ENCODE measurements around the gene CLIC5. TPM values are rescaled to one million over a fixed set of nuclear protein-coding genes. Genes with fewer than 3 reads are reported as not detected.

The CLIC5 gene
- total and polyA plus RNA-seq, 2 donors (not counting 1 experiment from before 2014, with no cell fraction given), result 0.96 to 0.97 TPM

DNA sequence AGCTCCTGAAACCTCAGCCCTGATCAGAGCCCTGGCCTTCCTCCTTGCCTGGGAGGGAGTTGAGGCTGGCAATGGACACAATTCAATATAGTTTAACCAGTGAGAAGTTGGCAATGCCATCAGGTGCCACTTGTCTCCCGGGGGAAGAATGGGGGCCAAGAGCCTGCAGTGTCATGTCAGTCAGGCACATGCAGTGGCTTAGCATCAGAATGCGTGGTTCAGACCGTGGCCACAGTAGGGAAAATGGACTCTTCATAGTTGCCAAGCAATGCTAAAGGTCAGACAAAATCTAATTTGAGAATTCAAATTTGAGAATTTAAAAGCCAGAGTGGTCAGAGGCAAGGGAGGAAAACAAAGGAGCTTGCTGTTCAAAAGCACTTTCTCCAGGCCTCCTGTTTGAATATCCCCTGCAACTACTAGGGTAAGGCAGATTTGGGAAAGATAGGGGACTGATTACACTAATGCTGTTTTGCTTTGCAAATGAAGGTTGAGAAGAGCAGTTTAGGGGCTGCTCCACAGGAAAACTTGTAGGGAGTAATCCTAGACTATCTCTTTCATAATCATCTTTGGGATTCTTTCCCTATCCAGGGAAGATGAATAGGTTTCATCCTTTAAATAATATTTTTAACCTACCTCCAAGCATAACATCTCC is 33.1 kb upstream of the CLIC5 start:
- ChIA-PET CTCF (interaction anchor here (1.0 kb wide), 1 partner anchor 9 kb away, joined by 3 read pairs; no protein-coding TSS in a partner anchor), POLR2A (no interaction called here)
- WGBS (ENCODE audit: insufficient coverage), result 100% methylated on average over 3 of the region's 3 CpGs
- H3K9me3 ChIP-seq (ENCODE audit: control extremely low read depth in 1 of 3, control insufficient read depth in 2 of 3, insufficient read depth in 1 of 3, low read length in 2 of 3), result no peaks in the 10 kb centered on the region
- no peaks in the 10 kb centered on the region for H3K4me1 Mint-ChIP-seq
- H3K36me3 ChIP-seq (replicated peaks in 1 of 2; ENCODE audit: control extremely low read depth in 1 of 2, control insufficient read depth in 1 of 2, extremely low read depth in 1 of 2, insufficient read depth in 2 of 2, low read length in 1 of 2), result no peaks in the 10 kb centered on the region
- DNase-seq (no peak), ATAC-seq (ENCODE audit: low read depth) (no peak)
- no peaks in the 10 kb centered on the region for H3K27me3 ChIP-seq (replicated peaks in 1 of 4; ENCODE audit: control extremely low read depth in 1 of 4, control insufficient read depth in 3 of 4, insufficient read depth in 4 of 4, low read length in 3 of 4)
- no peak overlapping the region for H3K27ac ChIP-seq (ENCODE audit: low read length in 2 of 2)
- H3K9me3 Mint-ChIP-seq (ENCODE audit: insufficient read depth), result no peaks in the 10 kb centered on the region
- no peaks in the 10 kb centered on the region for H3K79me2 ChIP-seq (ENCODE audit: control insufficient read depth, insufficient read depth, low read length)
- H4K20me1 ChIP-seq (ENCODE audit: control insufficient read depth, insufficient read depth, low read length, poor library complexity, severe bottlenecking), result no peaks in the 10 kb centered on the region
- H3K9ac ChIP-seq (ENCODE audit: low read length), result no peak overlapping the region
- no peak overlapping the region for H3K27ac Mint-ChIP-seq
- H3K4me3 Mint-ChIP-seq, result no peak overlapping the region
- H3K4me1 ChIP-seq (ENCODE audit: control insufficient read depth in 2 of 2, insufficient read depth in 2 of 2, low read length in 2 of 2), result no peaks in the 10 kb centered on the region
- H3K4me3 ChIP-seq (ENCODE audit: control extremely low read depth in 1 of 5, extremely low read depth in 1 of 5, insufficient read depth in 1 of 5, low read depth in 2 of 5, low read length in 4 of 5), result no peak overlapping the region
- H3K27me3 Mint-ChIP-seq, result peaks cover 9% of the 10 kb centered on the region
- no peak for TF ChIP-seq EZH2 (IDR thresholded peaks at IDR 0.05; ENCODE audit: borderline replicate concordance, insufficient read depth, low read depth, low read length, poor library complexity, severe bottlenecking)
- TF ChIP-seq, protein P1, sequence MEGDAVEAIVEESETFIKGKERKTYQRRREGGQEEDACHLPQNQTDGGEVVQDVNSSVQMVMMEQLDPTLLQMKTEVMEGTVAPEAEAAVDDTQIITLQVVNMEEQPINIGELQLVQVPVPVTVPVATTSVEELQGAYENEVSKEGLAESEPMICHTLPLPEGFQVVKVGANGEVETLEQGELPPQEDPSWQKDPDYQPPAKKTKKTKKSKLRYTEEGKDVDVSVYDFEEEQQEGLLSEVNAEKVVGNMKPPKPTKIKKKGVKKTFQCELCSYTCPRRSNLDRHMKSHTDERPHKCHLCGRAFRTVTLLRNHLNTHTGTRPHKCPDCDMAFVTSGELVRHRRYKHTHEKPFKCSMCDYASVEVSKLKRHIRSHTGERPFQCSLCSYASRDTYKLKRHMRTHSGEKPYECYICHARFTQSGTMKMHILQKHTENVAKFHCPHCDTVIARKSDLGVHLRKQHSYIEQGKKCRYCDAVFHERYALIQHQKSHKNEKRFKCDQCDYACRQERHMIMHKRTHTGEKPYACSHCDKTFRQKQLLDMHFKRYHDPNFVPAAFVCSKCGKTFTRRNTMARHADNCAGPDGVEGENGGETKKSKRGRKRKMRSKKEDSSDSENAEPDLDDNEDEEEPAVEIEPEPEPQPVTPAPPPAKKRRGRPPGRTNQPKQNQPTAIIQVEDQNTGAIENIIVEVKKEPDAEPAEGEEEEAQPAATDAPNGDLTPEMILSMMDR (IDR thresholded peaks at IDR 0.05), result no peak
- no peak overlapping the region for H2AFZ ChIP-seq (ENCODE audit: insufficient read depth, low read depth, low read length, poor library complexity, severe bottlenecking)
- intact Hi-C loops (cut with micrococcal nuclease), result no loop called here
- H3K4me2 ChIP-seq (replicated peaks; ENCODE audit: low read depth, low read length, poor library complexity, severe bottlenecking), result no peak overlapping the region

DNA sequence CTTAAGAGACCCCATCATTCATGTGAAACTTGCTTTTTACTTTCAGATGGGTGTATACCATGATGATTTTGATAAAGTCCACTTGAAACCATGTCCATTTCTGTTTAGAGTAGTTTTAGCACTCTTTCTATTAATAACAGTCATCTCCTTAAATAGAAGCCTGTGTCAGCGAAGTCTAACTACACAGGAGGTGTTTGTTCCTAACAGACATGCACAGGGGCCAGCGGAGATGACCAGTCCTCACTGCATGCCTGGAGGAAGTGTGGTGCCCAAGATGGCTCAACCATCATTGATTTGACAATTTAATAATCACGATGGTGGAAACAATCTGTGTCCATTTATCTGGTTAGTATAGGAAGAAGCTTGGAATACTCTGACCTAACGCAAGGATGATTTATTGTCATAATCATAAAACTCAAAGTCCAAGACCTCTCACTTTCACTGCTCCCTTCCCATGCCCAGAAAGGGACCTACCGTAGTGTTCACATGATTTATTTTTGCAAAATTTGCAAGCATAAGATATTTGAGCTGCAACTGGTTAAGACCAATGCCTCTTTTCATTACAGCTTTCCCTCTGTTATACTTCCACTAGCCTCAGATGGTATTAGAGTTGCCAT is 31.0 kb upstream of the CLIC5 start:
- Histone ChIP-seq H3K27ac (ENCODE audit: low read length in 2 of 2) (no peak overlapping the region), H3K4me1 (ENCODE audit: control insufficient read depth in 2 of 2, insufficient read depth in 2 of 2, low read length in 2 of 2) (no peaks in the 10 kb centered on the region), H2AFZ (ENCODE audit: insufficient read depth, low read depth, low read length, poor library complexity, severe bottlenecking) (no peak overlapping the region), H3K36me3 (replicated peaks in 1 of 2; ENCODE audit: control extremely low read depth in 1 of 2, control insufficient read depth in 1 of 2, extremely low read depth in 1 of 2, insufficient read depth in 2 of 2, low read length in 1 of 2) (no peaks in the 10 kb centered on the region), H3K9me3 (ENCODE audit: control extremely low read depth in 1 of 3, control insufficient read depth in 2 of 3, insufficient read depth in 1 of 3, low read length in 2 of 3) (no peaks in the 10 kb centered on the region), H3K4me3 (ENCODE audit: control extremely low read depth in 1 of 5, extremely low read depth in 1 of 5, insufficient read depth in 1 of 5, low read depth in 2 of 5, low read length in 4 of 5) (no peak overlapping the region), H4K20me1 (ENCODE audit: control insufficient read depth, insufficient read depth, low read length, poor library complexity, severe bottlenecking) (no peaks in the 10 kb centered on the region), H3K79me2 (ENCODE audit: control insufficient read depth, insufficient read depth, low read length) (no peaks in the 10 kb centered on the region), H3K9ac (ENCODE audit: low read length) (no peak overlapping the region), H3K27me3 (replicated peaks in 1 of 4; ENCODE audit: control extremely low read depth in 1 of 4, control insufficient read depth in 3 of 4, insufficient read depth in 4 of 4, low read length in 3 of 4) (no peaks in the 10 kb centered on the region), H3K4me2 (replicated peaks; ENCODE audit: low read depth, low read length, poor library complexity, severe bottlenecking) (no peak overlapping the region)
- intact Hi-C loops (cut with micrococcal nuclease), result no loop called here
- H3K4me3 Mint-ChIP-seq, result no peak overlapping the region
- ChIA-PET CTCF (interaction anchor here (1.1 kb wide), 1 partner anchor 44 kb away, joined by 3 read pairs; no protein-coding TSS in a partner anchor), POLR2A (no interaction called here)
- no peak for TF ChIP-seq EZH2 (IDR thresholded peaks at IDR 0.05; ENCODE audit: borderline replicate concordance, insufficient read depth, low read depth, low read length, poor library complexity, severe bottlenecking)
- TF ChIP-seq, protein P1 (IDR thresholded peaks at IDR 0.05), result no peak
- no peaks in the 10 kb centered on the region for H3K9me3 Mint-ChIP-seq (ENCODE audit: insufficient read depth)
- 100% methylated on average over 1 of the region's 5 CpGs for WGBS (ENCODE audit: insufficient coverage)
- ATAC-seq (ENCODE audit: low read depth) (no peak), DNase-seq (no peak)
- no peaks in the 10 kb centered on the region for H3K4me1 Mint-ChIP-seq
- H3K27ac Mint-ChIP-seq, result no peak overlapping the region
- H3K27me3 Mint-ChIP-seq, result peaks cover 6% of the 10 kb centered on the region

All from B cell (primary cell).